GM21367 (cell line): Measurements from ENCODE around the gene G2E3.

Experiments used
- ATAC-seq: cut with Tn5 transposase; IDR thresholded peaks from one replicate; pipeline ENCODE4 v1.9.1; 2021; ENCODE audit not compliant: unreplicated experiment

The G2E3 gene

GRCh38 chr14:30655124-30655523 lies 96.2 kb downstream of the G2E3 start:
- ATAC-seq = no peak

- ATAC-seq = no peak
Observed at GRCh38 chr14:30655658-30656057, 96.7 kb downstream of the G2E3 start.

- ATAC-seq = no peak
Observed at GRCh38 chr14:30656190-30656632, 97.3 kb downstream of the G2E3 start.

- ATAC-seq = no peak
Observed at GRCh38 chr14:30657050-30657449, 98.1 kb downstream of the G2E3 start.

- no peak for ATAC-seq
Observed at GRCh38 chr14:30657606-30658163, 98.7 kb downstream of the G2E3 start.

GRCh38 chr14:30658645-30659044 lies 99.7 kb downstream of the G2E3 start:
- ATAC-seq = no peak

- no peak for ATAC-seq
Observed at GRCh38 chr14:30669594-30669993, 110.6 kb downstream of the G2E3 start.
